GM12878 (cell line): Measurements from ENCODE around the gene WDFY4. TPM values are rescaled to one million over a fixed set of nuclear protein-coding genes. Genes with fewer than 3 reads are reported as not detected.

Experiments
- ASH2L ChIP-seq: fragments of 300-600, 200-600 bp; sonication (generic); IDR thresholded peaks from 2 replicates; pipeline ENCODE4 v1.6.1; 2017; ENCODE audit warnings: low read depth, mild to moderate bottlenecking, borderline replicate concordance
- BCL11A ChIP-seq: IDR thresholded peaks from 2 replicates; pipeline ENCODE4 v1.6.1; 2011; ENCODE audit warnings: low read depth, low read length
- BHLHE40 ChIP-seq, 2 experiments: fragments of 450-650 bp in 1 of 2; IDR thresholded peaks; 2 replicates each; pipeline ENCODE4 v1.6.1; 2011 to 2017; ENCODE audit warnings: low read depth in 2 of 2, borderline replicate concordance in 1 of 2, improper control_type of control experiment in 1 of 2, low read length in 1 of 2, mild to moderate bottlenecking in 1 of 2
- CBX5 ChIP-seq: sonication (generic); IDR thresholded peaks from 2 replicates; pipeline ENCODE4 v1.6.1; 2016; ENCODE audit warnings: low read depth, moderate library complexity, mild to moderate bottlenecking, inconsistent platforms
- CREB1 ChIP-seq: IDR thresholded peaks from 2 replicates; pipeline ENCODE4 v1.6.1; 2012; ENCODE audit warnings: low read depth, mild to moderate bottlenecking, inconsistent platforms
- CTCF ChIP-seq, 3 experiments: IDR thresholded peaks in 2 of 3; conservative IDR thresholded peaks in 1 of 3; 2 replicates each; pipeline ENCODE4 v1.5.1; 2011; ENCODE audit warnings: low read depth in 3 of 3, low read length in 3 of 3, mild to moderate bottlenecking in 3 of 3, control low read depth in 2 of 3, moderate library complexity in 2 of 3, inconsistent platforms in 1 of 3, mixed read lengths in 1 of 3; ENCODE audit not compliant: control insufficient read depth in 2 of 3, insufficient read depth in 1 of 3; ENCODE audit errors: extremely low read depth in 1 of 3
- ELK1 ChIP-seq: IDR thresholded peaks from 2 replicates; pipeline ENCODE4 v1.6.1; 2012; ENCODE audit warnings: low read depth, low read length, improper control_type of control experiment
- ETV6 ChIP-seq, 2 experiments: fragments of 450-650 bp in 1 of 2; IDR thresholded peaks in 1 of 2; conservative IDR thresholded peaks in 1 of 2; 2 replicates each; pipeline ENCODE4 v1.6.1; 2014; ENCODE audit warnings: antibody characterized with exemption in 1 of 2, borderline replicate concordance in 1 of 2, low read depth in 1 of 2, mild to moderate bottlenecking in 1 of 2, moderate library complexity in 1 of 2
- IKZF2 ChIP-seq, 2 experiments: fragments of 450-650 bp; IDR thresholded peaks; 2 replicates each; pipeline ENCODE4 v1.6.1; 2017; ENCODE audit warnings: mild to moderate bottlenecking in 2 of 2, moderate library complexity in 2 of 2
- IRF4 ChIP-seq: IDR thresholded peaks from 2 replicates; pipeline ENCODE4 v1.6.1; 2011; ENCODE audit warnings: low read depth, low read length
- PAX8 ChIP-seq: fragments of 450-650 bp; IDR thresholded peaks from 2 replicates; pipeline ENCODE4 v1.6.1; 2017; ENCODE audit warnings: mild to moderate bottlenecking, moderate library complexity
- SMAD5 ChIP-seq: IDR thresholded peaks from 2 replicates; pipeline ENCODE4 v1.6.1; 2016; ENCODE audit warnings: antibody characterized with exemption, low read depth
- SREBF2 ChIP-seq: IDR thresholded peaks from 2 replicates; pipeline ENCODE4 v1.6.1; 2012; ENCODE audit warnings: mild to moderate bottlenecking, low read length
- SUPT20H ChIP-seq: IDR thresholded peaks from 2 replicates; pipeline ENCODE4 v1.6.1; 2011; ENCODE audit warnings: low read depth, mild to moderate bottlenecking, low read length, moderate library complexity, borderline replicate concordance; ENCODE audit not compliant: control insufficient read depth
- USF2 ChIP-seq: IDR thresholded peaks from 2 replicates; pipeline ENCODE4 v1.6.1; 2011; ENCODE audit warnings: low read depth, low read length, improper control_type of control experiment, borderline replicate concordance
- ZBTB33 ChIP-seq: fragments of 450-650 bp; IDR thresholded peaks from 2 replicates; pipeline ENCODE4 v1.6.1; 2017; ENCODE audit warnings: mild to moderate bottlenecking
- ZNF622 ChIP-seq: fragments of 450-650 bp; IDR thresholded peaks from 2 replicates; pipeline ENCODE4 v1.6.1; 2017; ENCODE audit warnings: mild to moderate bottlenecking, inconsistent platforms
- polyA plus RNA-seq, 11 experiments: library from polyadenylated mRNA; depleted of rRNA in 4 of 11; unstranded in 6 of 11; stranded (reverse) in 5 of 11; fragments of >200 nt; fragmentation: Nextera tagmentation in 4 of 11; fragmentation: Illumina TruSeq in 1 of 11; extraction: Ambion mirVana in 4 of 11; extraction: Trizol in 1 of 11; gene quantifications; 1 replicate in 1 of 11; 2 replicates in 10 of 11; pipeline versions ENCODE4 v1.2.1 to v1.2.3, GENCODE V29; 2011 to 2016; ENCODE audit warnings: inconsistent platforms in 2 of 11, missing spikeins in 2 of 11, low read depth in 1 of 11
- total RNA-seq, 4 experiments: library from RNA; depleted of rRNA in 3 of 4; stranded (reverse); fragments of >200 nt in 3 of 4; fragmentation: Illumina TruSeq in 1 of 4; extraction: Trizol in 1 of 4; gene quantifications; 2 replicates each; pipeline versions ENCODE4 v1.2.1 to v1.2.3, GENCODE V29; 2013 to 2021
- TF ChIP-seq, protein P1 (sequence below): fragments of 450-650 bp; IDR thresholded peaks from 2 replicates; pipeline ENCODE4 v1.6.1; 2016; ENCODE audit warnings: mild to moderate bottlenecking, moderate library complexity, borderline replicate concordance
- TF ChIP-seq, protein P2 (sequence below): IDR thresholded peaks from 2 replicates; pipeline ENCODE4 v1.6.1; 2011; ENCODE audit warnings: borderline replicate concordance, low read depth, mild to moderate bottlenecking, moderate library complexity, mixed read lengths, low read length; ENCODE audit not compliant: insufficient read depth; ENCODE audit errors: extremely low read length

The WDFY4 gene
- total and polyA plus RNA-seq, 10 of the 15 experiments (the other 5 are each of a cell fraction or from before 2014, with no cell fraction given): 13.5 to 132 (median 47.3) TPM

DNA sequence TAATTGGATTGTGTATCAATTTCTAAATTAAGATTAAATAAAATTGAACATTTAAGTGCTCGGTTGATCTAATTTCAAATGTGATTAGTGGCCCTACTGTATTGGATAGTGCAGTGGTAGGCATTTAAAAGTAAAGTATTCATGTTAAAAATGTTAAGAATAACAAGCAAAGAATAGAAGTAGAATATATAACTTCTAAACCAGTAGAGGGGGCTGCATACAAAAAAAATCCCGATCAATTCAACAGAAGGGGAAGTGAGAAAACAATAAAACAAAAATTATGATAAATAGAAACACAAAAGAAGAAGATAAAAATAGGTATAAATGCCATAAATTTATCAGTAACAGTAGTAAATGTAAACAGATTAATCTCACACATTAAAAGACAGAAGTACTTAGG lies 24.9 kb upstream of the WDFY4 start (continued):
- TF ChIP-seq BHLHE40 (IDR thresholded peaks at IDR 0.05; ENCODE audit: borderline replicate concordance in 1 of 2, low read depth in 2 of 2, low read length in 1 of 2) (no peak), ELK1 (no peak), ASH2L (no peak), ETV6 (conservative IDR thresholded peaks at IDR 0.05 in 1 of 2, IDR thresholded peaks at IDR 0.05 in 1 of 2; ENCODE audit: borderline replicate concordance in 1 of 2, low read depth in 1 of 2) (no peak), PAX8 (no peak), IKZF2 (IDR thresholded peaks at IDR 0.05) (no peak), SREBF2 (no peak), ZNF622 (no peak), CREB1 (no peak), ZBTB33 (no peak), CBX5 (no peak), SMAD5 (no peak), BCL11A (no peak), SUPT20H (no peak), USF2 (no peak), IRF4 (no peak), CTCF (IDR thresholded peaks at IDR 0.05 in 2 of 3, conservative IDR thresholded peaks at IDR 0.05 in 1 of 3; ENCODE audit: control insufficient read depth in 2 of 3, extremely low read depth in 1 of 3, insufficient read depth in 1 of 3, low read depth in 3 of 3, low read length in 3 of 3) (peak in 2 of 3 experiments; percentile 22 to 42; a peak in 4 of 6 replicates)
- TF ChIP-seq, protein P1, sequence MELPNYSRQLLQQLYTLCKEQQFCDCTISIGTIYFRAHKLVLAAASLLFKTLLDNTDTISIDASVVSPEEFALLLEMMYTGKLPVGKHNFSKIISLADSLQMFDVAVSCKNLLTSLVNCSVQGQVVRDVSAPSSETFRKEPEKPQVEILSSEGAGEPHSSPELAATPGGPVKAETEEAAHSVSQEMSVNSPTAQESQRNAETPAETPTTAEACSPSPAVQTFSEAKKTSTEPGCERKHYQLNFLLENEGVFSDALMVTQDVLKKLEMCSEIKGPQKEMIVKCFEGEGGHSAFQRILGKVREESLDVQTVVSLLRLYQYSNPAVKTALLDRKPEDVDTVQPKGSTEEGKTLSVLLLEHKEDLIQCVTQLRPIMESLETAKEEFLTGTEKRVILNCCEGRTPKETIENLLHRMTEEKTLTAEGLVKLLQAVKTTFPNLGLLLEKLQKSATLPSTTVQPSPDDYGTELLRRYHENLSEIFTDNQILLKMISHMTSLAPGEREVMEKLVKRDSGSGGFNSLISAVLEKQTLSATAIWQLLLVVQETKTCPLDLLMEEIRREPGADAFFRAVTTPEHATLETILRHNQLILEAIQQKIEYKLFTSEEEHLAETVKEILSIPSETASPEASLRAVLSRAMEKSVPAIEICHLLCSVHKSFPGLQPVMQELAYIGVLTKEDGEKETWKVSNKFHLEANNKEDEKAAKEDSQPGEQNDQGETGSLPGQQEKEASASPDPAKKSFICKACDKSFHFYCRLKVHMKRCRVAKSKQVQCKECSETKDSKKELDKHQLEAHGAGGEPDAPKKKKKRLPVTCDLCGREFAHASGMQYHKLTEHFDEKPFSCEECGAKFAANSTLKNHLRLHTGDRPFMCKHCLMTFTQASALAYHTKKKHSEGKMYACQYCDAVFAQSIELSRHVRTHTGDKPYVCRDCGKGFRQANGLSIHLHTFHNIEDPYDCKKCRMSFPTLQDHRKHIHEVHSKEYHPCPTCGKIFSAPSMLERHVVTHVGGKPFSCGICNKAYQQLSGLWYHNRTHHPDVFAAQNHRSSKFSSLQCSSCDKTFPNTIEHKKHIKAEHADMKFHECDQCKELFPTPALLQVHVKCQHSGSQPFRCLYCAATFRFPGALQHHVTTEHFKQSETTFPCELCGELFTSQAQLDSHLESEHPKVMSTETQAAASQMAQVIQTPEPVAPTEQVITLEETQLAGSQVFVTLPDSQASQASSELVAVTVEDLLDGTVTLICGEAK: no peak
- TF ChIP-seq, protein P2, sequence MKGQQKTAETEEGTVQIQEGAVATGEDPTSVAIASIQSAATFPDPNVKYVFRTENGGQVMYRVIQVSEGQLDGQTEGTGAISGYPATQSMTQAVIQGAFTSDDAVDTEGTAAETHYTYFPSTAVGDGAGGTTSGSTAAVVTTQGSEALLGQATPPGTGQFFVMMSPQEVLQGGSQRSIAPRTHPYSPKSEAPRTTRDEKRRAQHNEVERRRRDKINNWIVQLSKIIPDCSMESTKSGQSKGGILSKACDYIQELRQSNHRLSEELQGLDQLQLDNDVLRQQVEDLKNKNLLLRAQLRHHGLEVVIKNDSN: no peak
